PC-9 (cell line): Measurements from ENCODE around the gene CHMP2A. TPM values are rescaled to one million over a fixed set of nuclear protein-coding genes. Genes with fewer than 3 reads are reported as not detected.

Experiments used
- BruUV-seq: library from RNA; stranded (reverse); fragments of 400-500 nt; replicated peaks from 2 replicates; lab custom pipeline; 2021; lab: Mats Ljungman, UMichigan
- CTCF ChIA-PET: fragments of 300-600 bp; sonication (Branson Sonifier 250); formaldehyde crosslinking; loops from one replicate; lab custom pipeline; 2022; ENCODE audit warnings: antibody characterized with exemption; lab: Charles Lee
- POLR2A ChIA-PET: fragments of 300-600 bp; sonication (Branson Sonifier 250); formaldehyde crosslinking; loops from one replicate; lab custom pipeline; 2022; ENCODE audit warnings: antibody characterized with exemption; ENCODE audit not compliant: unreplicated experiment; lab: Charles Lee
- DNase-seq, 2 experiments: peaks; one replicate each; pipeline versions ENCODE4 v3.0.0 to v3.0.0-alpha.2; 2015 to 2022; ENCODE audit warnings: mixed read lengths in 1 of 2
- H2AFZ ChIP-seq: fragments of 200-600 bp; sonication (generic); 2 replicates; pipeline ENCODE4 v1.8.1; 2017; ENCODE audit warnings: antibody characterized with exemption
- H3F3A ChIP-seq: fragments of 200-600 bp; sonication (generic); 2 replicates; pipeline ENCODE4 v1.8.1; 2017; ENCODE audit warnings: antibody characterized with exemption, mild to moderate bottlenecking, low read depth; ENCODE audit not compliant: insufficient read depth
- H3K27ac ChIP-seq: fragments of 200-600 bp; sonication (generic); 2 replicates; pipeline ENCODE4 v1.6.1; 2016; ENCODE audit warnings: mixed run types
- H3K27me3 ChIP-seq: fragments of 200-600 bp; sonication (generic); 2 replicates; pipeline ENCODE4 v1.6.1; 2016; ENCODE audit warnings: low read depth, mixed run types; ENCODE audit not compliant: insufficient read depth
- H3K36me3 ChIP-seq: fragments of 200-600 bp; sonication (generic); 2 replicates; pipeline ENCODE4 v1.6.1; 2016; ENCODE audit warnings: low read depth, mixed run types
- H3K4me1 ChIP-seq: fragments of 200-600 bp; sonication (generic); replicated peaks from 2 replicates; pipeline ENCODE4 v1.6.1; 2016; ENCODE audit warnings: mixed run types; ENCODE audit not compliant: insufficient read depth
- H3K4me2 ChIP-seq: fragments of 200-600 bp; sonication (generic); 2 replicates; pipeline ENCODE4 v1.6.1; 2017; ENCODE audit warnings: mixed run types
- H3K4me3 ChIP-seq: fragments of 200-600 bp; sonication (generic); 2 replicates; pipeline ENCODE4 v1.6.1; 2016; ENCODE audit warnings: mixed run types
- H3K79me2 ChIP-seq: fragments of 200-600 bp; sonication (generic); 2 replicates; pipeline ENCODE4 v1.6.1; 2017; ENCODE audit warnings: low read depth, mixed run types
- H3K9me2 ChIP-seq: fragments of 200-600 bp; sonication (generic); 2 replicates; pipeline ENCODE4 v1.8.1; 2017; ENCODE audit warnings: mild to moderate bottlenecking; ENCODE audit not compliant: insufficient read depth
- H3K9me3 ChIP-seq: fragments of 200-600 bp; sonication (generic); 2 replicates; pipeline ENCODE4 v1.8.1; 2016; ENCODE audit warnings: low read depth; ENCODE audit not compliant: insufficient read depth
- H4K20me1 ChIP-seq: fragments of 200-600 bp; sonication (generic); 2 replicates; pipeline ENCODE4 v1.8.1; 2017; ENCODE audit not compliant: insufficient read depth
- CTCF ChIP-seq: fragments of 200-600 bp; sonication (generic); conservative IDR thresholded peaks from 2 replicates; pipeline ENCODE4 v1.6.1; 2017; ENCODE audit warnings: mixed run types, antibody characterized with exemption, mild to moderate bottlenecking, moderate library complexity
- EZH2 ChIP-seq: fragments of 200-600 bp; sonication (generic); IDR thresholded peaks from 2 replicates; pipeline ENCODE4 v1.8.0; 2017; ENCODE audit warnings: antibody characterized with exemption, low read depth
- intact Hi-C: fragments of 100-400 bp; cut with micrococcal nuclease; formaldehyde crosslinking; loops from one replicate; pipeline ENCODE4 v1.10.0; 2022; ENCODE audit not compliant: unreplicated experiment
- total RNA-seq: library from RNA; stranded (reverse); gene quantifications from 2 replicates; pipeline ENCODE4 v1.2.3, GENCODE V29; 2021

Gene CHMP2A
- total RNA-seq, 1 experiment from 2014 or later: 149 TPM

DNA sequence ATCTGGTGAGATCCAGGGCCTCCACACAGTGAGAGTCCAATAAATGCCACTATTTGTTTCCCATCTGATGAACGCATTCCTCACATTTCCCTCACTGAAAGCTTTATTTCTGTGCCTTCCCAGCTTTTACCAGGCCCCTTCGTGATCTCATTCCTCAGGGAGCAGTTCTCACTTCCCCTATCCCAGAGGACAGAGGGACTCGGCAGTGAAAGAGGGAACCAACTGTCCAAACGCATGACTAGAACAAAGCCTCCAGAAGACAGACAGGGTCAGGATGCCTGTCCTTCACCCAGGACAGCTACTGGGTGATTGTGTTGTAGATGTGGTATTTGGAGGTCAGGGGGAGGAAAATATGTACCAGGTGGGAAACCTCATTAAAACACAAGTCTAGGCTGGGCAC, 33.3 kb downstream of the CHMP2A start:
- no TSS peak for BruUV-seq
- Histone ChIP-seq H3K27me3 (no peaks in the 10 kb centered on the region), H3K36me3 (no peaks in the 10 kb centered on the region), H3K4me1 (peaks cover 10% of the 10 kb centered on the region), H3K9me2 (no peaks in the 10 kb centered on the region), H3K79me2 (peaks cover 18% of the 10 kb centered on the region), H2AFZ (no peak overlapping the region), H4K20me1 (no peaks in the 10 kb centered on the region), H3K4me2 (no peak overlapping the region), H3K27ac (no peak overlapping the region), H3F3A (peaks cover 14% of the 10 kb centered on the region; the same call in 1 of the 2 replicates), H3K9me3 (no peaks in the 10 kb centered on the region), H3K4me3 (no peak overlapping the region)
- intact Hi-C loops: loop anchor here (2.0 kb wide), 1 partner anchor 303 kb away; no protein-coding TSS in a partner anchor
- TF ChIP-seq CTCF (no peak), EZH2 (no peak)
- DNase-seq: no peak
- CTCF ChIA-PET: no interaction called here
- POLR2A ChIA-PET: no interaction called here

DNA sequence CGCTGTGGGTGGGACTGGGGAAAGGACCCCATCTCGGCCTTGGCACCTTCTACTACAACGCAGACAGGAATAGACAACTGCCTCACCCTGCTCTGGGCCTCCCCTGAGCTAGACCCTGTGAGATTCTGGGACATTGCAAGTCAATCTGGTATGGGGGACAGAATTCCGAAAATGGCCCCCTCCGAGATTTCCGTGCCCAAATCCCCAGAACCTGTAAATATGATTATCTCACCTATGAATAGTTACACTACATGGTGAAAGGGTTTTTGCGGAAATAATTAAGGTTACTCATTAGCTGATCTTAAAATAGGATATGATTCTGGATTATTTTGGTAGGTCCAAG, 34.7 kb downstream of the CHMP2A start:
- Histone ChIP-seq H3K27ac (peak overlapping the region; percentile 68), H3K9me3 (no peaks in the 10 kb centered on the region), H2AFZ (peak overlapping the region; percentile 92), H3F3A (peaks cover 14% of the 10 kb centered on the region; the same call in 1 of the 2 replicates), H4K20me1 (no peaks in the 10 kb centered on the region), H3K4me1 (peaks cover 10% of the 10 kb centered on the region), H3K4me2 (peak overlapping the region; percentile 95), H3K27me3 (no peaks in the 10 kb centered on the region), H3K79me2 (peaks cover 18% of the 10 kb centered on the region), H3K4me3 (peak overlapping the region; percentile 83), H3K9me2 (no peaks in the 10 kb centered on the region), H3K36me3 (no peaks in the 10 kb centered on the region)
- DNase-seq: no peak
- TSS peak; percentile 86 for BruUV-seq
- ChIA-PET CTCF (interaction anchor here (0.6 to 1.6 kb wide), 2 partner anchors 194 to 1416 kb away, joined by 4 read pairs; partner anchors contain the start of gene ZSCAN22), POLR2A (interaction anchor here (0.7 to 1.4 kb wide), 3 partner anchors 35 to 157 kb away, joined by 3 to 8 read pairs (median 3); partner anchors contain the start of genes CHMP2A and ZNF497)
- TF ChIP-seq CTCF (no peak), EZH2 (no peak)
- intact Hi-C loops: loop anchor here (2.0 kb wide), 1 partner anchor 301 kb away; no protein-coding TSS in a partner anchor

GRCh38 chr19:58519355-58520256, 35.3 kb downstream of the CHMP2A start, which contains the start of gene ZBTB45:
Gene ZBTB45, minus strand, starts transcription at chr19:58519810. Its CDS starts 2,137 bp downstream, at chr19:58517673.
- no TSS peak for BruUV-seq
- Histone ChIP-seq H4K20me1 (no peaks in the 10 kb centered on the region), H2AFZ (peak within 1 kb of the TSS; percentile 92), H3K79me2 (peaks cover 18% of the 10 kb centered on the region), H3K9me3 (no peaks in the 10 kb centered on the region), H3F3A (peaks cover 14% of the 10 kb centered on the region; the same call in 1 of the 2 replicates), H3K4me3 (peak within 1 kb of the TSS; percentile 83), H3K4me2 (peak within 1 kb of the TSS; percentile 95), H3K27ac (peak within 1 kb of the TSS; percentile 68), H3K27me3 (no peaks in the 10 kb centered on the region), H3K4me1 (peaks cover 10% of the 10 kb centered on the region), H3K9me2 (no peaks in the 10 kb centered on the region), H3K36me3 (no peaks in the 10 kb centered on the region)
- intact Hi-C loops: loop anchor here (1.0 to 5.0 kb wide), 7 partner anchors 43 to 1417 kb away; partner anchors contain the start of genes ZNF274, ZNF446, ZNF544 and ZSCAN22
- POLR2A ChIA-PET: interaction anchor here (0.7 to 1.4 kb wide), 3 partner anchors 35 to 157 kb away, joined by 3 to 8 read pairs (median 3); partner anchors contain the start of genes CHMP2A and ZNF497
- CTCF ChIA-PET: interaction anchor here (0.6 to 1.6 kb wide), 4 partner anchors 193 to 1415 kb away, joined by 3 to 6 read pairs (median 4); partner anchors contain the start of gene ZSCAN22
- TF ChIP-seq CTCF: peak; percentile 67
- TF ChIP-seq EZH2: no peak
- peak; percentile 83 to 92 for DNase-seq
